CD4-positive, alpha-beta T cell treated with Interleukin-4 for 1 hour (primary cell): ENCODE measurements around the gene SERPINA6.
"Not testable (repeated sequence)": the region's sequence is repeated elsewhere in the genome, so short reads cannot be mapped to it uniquely, and the experiment has no call there.

Experiments used
- DNase-seq, 2 donors: peaks; one replicate each; pipeline ENCODE4 v3.0.0-alpha.2; 2020 to 2022

Gene SERPINA6

DNA sequence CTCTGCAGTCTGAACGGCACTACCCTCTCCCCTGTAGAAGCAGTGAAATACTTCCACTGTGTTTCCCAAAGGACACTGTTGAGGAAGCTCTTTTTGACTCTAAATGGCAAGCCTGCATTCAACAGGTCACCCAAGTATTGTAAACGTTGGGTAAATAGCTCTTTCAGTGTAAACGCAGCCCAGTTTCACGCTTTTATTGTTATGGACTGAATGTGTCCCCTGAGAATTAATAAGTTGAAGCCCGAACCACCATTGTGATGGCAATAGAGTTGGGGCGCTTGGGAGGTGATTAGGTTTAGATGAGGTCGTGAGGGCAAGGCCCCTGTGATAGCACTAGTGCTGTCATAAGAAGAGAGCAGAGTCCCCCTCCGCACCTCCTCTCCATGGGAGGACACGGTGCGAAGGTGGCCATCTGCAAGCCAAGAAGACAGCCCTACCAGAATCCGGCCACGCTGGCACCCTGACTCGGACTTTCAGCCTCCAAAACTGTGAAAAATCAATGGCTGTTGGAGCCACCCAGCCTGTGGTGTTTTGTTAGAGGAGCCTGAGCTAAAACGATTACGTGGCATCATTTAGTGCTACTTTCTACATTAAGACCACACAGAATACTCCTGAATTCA lies 31.1 kb downstream of the SERPINA6 start:
- DNase-seq, result no peak

DNA sequence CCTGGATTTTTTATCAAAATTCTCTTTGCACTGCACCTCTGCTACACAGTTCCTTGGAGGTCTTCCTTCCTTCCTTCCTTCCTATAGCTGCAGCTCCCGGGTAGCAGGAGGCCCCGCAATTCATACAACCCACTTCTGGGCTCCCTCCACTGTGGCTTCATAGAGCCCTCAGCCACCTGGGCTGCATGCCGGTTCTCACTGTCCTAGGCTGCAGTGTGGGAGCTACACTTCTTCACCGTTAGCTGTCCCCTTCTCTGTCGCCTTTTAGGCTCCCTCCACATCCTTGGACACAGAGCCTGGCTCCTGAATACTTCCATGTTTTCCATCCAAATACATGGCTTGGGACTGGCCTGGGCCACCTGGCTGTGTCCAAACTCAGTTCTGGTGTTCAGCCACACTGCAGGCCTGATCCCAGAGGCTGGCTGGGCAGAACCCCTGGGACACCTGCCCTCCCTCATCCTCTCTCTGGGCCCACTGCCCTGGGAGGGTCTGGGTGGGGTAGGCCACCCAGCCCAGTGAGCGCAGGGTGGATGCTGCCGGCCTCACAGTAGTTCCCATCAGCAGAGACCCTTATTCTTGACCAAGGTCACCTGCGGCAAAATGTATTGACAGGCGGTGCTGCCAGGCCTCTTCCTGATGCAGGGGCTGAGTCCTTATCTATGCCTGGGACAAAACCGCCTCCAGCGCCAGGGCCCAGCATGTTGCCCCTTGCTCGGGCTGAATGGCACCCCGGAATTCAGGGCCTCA lies 31.8 kb downstream of the SERPINA6 start:
- DNase-seq, result no peak

DNA sequence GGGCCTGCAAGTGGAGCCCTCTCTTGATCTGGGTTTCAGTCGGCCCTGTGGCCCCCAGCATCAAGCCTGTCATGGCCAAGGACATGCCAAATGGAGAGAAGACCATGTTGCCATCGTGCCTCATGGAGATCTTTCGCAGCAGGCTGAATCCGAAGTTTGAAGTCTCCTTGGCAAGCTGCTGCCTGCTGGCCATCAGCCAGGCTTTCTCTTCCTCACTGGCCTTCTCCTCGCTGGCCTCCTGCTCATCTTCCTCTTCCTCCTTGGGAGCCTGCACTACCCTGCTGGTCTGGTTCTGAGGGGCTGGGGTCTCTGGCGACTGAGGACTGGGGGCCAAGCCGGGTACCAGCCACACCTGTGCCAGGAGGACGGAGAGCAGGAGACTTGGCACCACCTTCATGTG lies 32.9 kb downstream of the SERPINA6 start:
- no peak for DNase-seq

GRCh38 chr14:94288610-94289465 lies 34.3 kb downstream of the SERPINA6 start:
- DNase-seq, result no peak

GRCh38 chr14:94285158-94285557 lies 38.0 kb downstream of the SERPINA6 start:
- no peak for DNase-seq

- DNase-seq, result no peak
Measured at GRCh38 chr14:94284221-94284620, 38.9 kb downstream of the SERPINA6 start.

DNA sequence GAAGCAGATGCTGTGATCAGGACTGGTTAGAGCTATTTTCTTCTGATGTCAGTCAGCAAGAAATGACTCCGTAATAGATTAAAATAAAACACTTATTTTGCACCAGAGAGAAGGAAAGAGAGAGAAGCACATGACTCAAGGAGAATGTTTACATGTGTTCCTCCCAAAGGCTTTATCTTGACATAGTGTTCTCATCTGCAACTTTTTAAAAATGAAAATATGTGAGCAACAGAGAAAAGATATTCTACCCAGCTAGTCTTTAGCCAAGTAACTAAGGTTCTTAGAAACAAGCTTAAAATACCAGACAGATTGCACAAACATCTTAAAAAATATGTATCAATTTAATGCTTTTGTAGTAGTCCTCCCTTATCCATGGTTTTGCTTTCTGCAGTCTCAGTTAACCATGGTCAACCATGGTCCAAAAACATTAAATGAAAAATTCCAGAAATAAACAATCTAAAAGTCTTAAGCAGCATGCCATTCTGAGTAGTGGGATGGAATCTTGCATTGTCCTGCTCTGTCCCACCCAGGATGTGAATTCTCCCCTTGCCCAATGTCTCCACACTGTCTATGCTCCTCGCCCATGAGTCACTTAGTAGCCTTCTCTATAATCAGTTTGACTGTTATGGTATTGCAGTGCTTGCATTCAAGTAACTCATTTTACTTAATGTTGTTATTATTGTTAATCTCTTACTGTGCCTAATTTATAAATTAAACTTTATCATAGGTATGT lies 40.0 kb downstream of the SERPINA6 start:
- no peak for DNase-seq

DNA sequence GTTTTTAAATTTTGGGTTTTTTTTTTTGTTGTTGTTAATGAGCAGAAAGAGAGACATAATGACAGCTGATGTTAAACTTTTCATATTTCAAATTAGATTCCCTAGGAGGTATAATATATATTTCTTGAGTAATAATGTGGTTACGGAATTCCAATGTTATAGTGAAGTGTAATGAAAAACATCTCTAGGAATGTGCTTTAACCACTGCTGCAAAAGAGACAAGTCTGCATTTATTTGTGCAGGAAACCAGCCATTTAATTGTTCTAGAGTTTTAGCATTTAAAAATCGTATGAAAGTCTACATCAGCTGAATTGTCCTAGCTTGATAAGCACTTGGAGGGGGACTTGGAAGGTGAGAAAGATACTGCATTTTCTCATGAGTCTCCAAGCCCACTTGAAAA lies 44.4 kb downstream of the SERPINA6 start:
- DNase-seq, result no peak

DNA sequence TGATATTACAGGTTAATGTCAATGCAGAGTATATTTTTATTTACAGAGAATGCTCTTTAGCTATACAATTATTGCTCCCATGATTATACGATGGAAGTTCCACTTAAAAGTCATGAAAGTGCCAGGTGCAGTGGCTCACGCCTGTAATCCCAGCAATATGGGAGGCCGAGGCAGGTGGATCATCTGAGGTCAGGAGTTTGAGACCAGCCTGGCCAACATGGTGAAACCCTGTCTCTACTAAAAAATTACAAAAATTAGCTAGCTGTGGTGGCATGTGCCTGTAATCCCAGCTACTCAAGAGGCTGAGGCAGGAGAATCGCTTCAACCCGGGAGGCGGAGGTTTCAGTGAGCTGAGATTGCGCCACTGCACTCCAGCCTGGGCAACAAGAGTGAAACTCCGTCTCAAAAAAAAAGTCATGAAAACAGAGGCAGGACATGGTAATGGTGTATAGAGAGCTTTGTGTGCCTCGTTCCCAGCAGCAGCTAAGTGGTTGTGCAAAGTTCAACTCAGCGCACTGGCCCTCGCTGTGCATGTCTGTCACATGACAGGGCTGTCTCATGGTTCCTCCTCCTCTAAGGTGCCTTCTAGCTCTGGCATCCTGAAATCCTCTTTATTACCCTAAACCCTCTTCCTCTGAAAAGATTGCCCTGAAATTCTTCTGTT lies 46.1 kb downstream of the SERPINA6 start:
- DNase-seq, result not testable (repeated sequence)

DNA sequence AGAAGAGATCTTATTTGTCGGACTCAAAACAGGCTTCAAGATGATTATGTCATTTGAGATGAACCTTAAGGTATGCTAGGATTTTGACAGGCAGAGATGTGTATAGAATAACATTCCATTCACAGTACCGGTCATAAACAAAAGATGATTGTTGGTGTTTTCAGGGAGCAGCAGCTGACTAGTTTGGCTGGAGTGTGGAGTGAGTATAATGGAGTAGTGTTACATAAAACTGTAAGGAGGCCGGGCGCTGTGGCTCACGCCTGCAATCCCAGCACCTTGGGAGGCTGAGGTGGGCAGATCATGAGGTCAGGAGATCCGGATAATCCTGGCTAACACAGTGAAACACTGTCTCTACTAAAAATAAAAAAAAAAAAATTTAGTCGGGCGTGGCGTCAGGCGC lies 54.0 kb downstream of the SERPINA6 start:
- DNase-seq, result no peak

DNA sequence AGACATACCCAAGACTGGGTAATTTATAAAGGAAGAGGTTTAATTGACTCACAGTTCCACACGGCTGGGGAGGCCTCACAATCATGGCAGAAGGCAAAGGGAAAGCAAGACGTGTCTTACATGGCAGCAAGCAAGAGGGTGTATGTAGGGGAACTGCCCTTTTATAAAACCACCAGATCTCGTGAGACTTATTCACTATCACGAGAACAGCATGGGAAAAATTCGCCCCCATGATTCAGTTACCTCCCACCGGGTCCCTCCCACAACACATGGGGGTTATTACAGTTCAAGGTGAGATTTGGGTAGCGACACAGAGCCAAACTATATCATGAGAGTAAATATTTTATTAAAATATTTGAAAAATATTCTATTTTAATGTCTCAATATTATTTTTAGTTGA lies 54.6 kb downstream of the SERPINA6 start:
- DNase-seq, result not testable (repeated sequence)

- no peak for DNase-seq
Measured at GRCh38 chr14:94267352-94267751, 55.8 kb downstream of the SERPINA6 start.

- DNase-seq, result not testable (repeated sequence)
Measured at GRCh38 chr14:94264195-94264594, 58.9 kb downstream of the SERPINA6 start.
